IMR-90 (cell line): ENCODE data around the gene SYCP2. TPM values are rescaled to one million over a fixed set of nuclear protein-coding genes. Genes with fewer than 3 reads are reported as not detected.

Experiments
- ATAC-seq: fragments of 200-7000 bp; cut with Tn5 transposase; 2 replicates; pipeline ENCODE4 v1.9.1; 2020; ENCODE audit warnings: low read depth, mild to moderate bottlenecking, moderate library complexity
- BruUV-seq: library from RNA; stranded (reverse); fragments of 400-500 nt; replicated peaks from 2 replicates; lab custom pipeline; 2021; lab: Mats Ljungman, UMichigan
- CTCF ChIA-PET: fragments of 300-600 bp; formaldehyde crosslinking; extraction: SDS; loops from one replicate; lab custom pipeline; 2021; ENCODE audit warnings: antibody characterized with exemption; lab: Yijun Ruan, JAX
- POLR2A ChIA-PET: fragments of 300-600 bp; sonication (Branson Sonifier 250); formaldehyde crosslinking; loops from one replicate; lab custom pipeline; 2022; ENCODE audit warnings: antibody characterized with exemption; ENCODE audit not compliant: unreplicated experiment; lab: Charles Lee
- DNase-seq: peaks from one replicate; pipeline ENCODE4 v3.0.0; 2013
- H2AFZ ChIP-seq: replicated peaks from 2 replicates; pipeline ENCODE3; 2013; ENCODE audit warnings: low read length, mild to moderate bottlenecking; ENCODE audit not compliant: poor library complexity
- H2AK5ac ChIP-seq: 2 replicates; pipeline ENCODE4 v1.6.1; 2013; ENCODE audit warnings: low read depth, low read length, inconsistent platforms
- H2AK9ac ChIP-seq: replicated peaks from 2 replicates; pipeline ENCODE3; 2013; ENCODE audit warnings: mild to moderate bottlenecking, low read depth, low read length, moderate library complexity; ENCODE audit not compliant: poor library complexity
- H2BK120ac ChIP-seq: 2 replicates; pipeline ENCODE4 v1.6.1; 2013; ENCODE audit warnings: low read depth, low read length, inconsistent platforms
- H2BK15ac ChIP-seq: 3 replicates; pipeline ENCODE4 v1.6.1; 2013; ENCODE audit warnings: low read depth, low read length, inconsistent platforms
- H2BK20ac ChIP-seq: 2 replicates; pipeline ENCODE4 v1.6.1; 2013; ENCODE audit warnings: low read depth, mild to moderate bottlenecking, inconsistent platforms, low read length, moderate library complexity
- H2BK5ac ChIP-seq: 2 replicates; pipeline ENCODE4 v1.6.1; 2013; ENCODE audit warnings: mild to moderate bottlenecking, low read depth, low read length, inconsistent platforms; ENCODE audit not compliant: poor library complexity, severe bottlenecking
- H3K14ac ChIP-seq: replicated peaks from 2 replicates; pipeline ENCODE4 v1.6.1; 2013; ENCODE audit warnings: low read depth, low read length, inconsistent platforms
- H3K18ac ChIP-seq: 2 replicates; pipeline ENCODE4 v1.6.1; 2013; ENCODE audit warnings: low read depth, low read length, control low read depth
- H3K23ac ChIP-seq: 2 replicates; pipeline ENCODE4 v1.6.1; 2013; ENCODE audit warnings: low read depth, low read length, inconsistent platforms
- H3K27ac ChIP-seq: 2 replicates; pipeline ENCODE4 v1.5.1; 2013; ENCODE audit warnings: mild to moderate bottlenecking, control low read depth, low read length; ENCODE audit not compliant: insufficient read depth
- H3K27me3 ChIP-seq: 2 replicates; pipeline ENCODE4 v1.6.1; 2013; ENCODE audit warnings: low read length; ENCODE audit not compliant: control insufficient read depth, insufficient read depth
- H3K36me3 ChIP-seq: 2 replicates; pipeline ENCODE4 v1.6.1; 2013; ENCODE audit warnings: low read length, mixed read lengths; ENCODE audit not compliant: control insufficient read depth, insufficient read depth
- H3K4ac ChIP-seq: 2 replicates; pipeline ENCODE4 v1.6.1; 2013; ENCODE audit warnings: low read depth, low read length, inconsistent platforms
- H3K4me1 ChIP-seq: 2 replicates; pipeline ENCODE4 v1.6.1; 2013; ENCODE audit warnings: low read length, mixed read lengths; ENCODE audit not compliant: control insufficient read depth, insufficient read depth
- H3K4me2 ChIP-seq: 2 replicates; pipeline ENCODE4 v1.6.1; 2013; ENCODE audit warnings: low read depth, mild to moderate bottlenecking, control low read depth, low read length, moderate library complexity
- H3K4me3 ChIP-seq: 2 replicates; pipeline ENCODE4 v1.5.1; 2013; ENCODE audit warnings: low read depth, mild to moderate bottlenecking, control low read depth, low read length, moderate library complexity; ENCODE audit not compliant: insufficient read depth
- H3K56ac ChIP-seq: 2 replicates; pipeline ENCODE4 v1.6.1; 2013; ENCODE audit warnings: low read length, inconsistent platforms; ENCODE audit not compliant: insufficient read depth; ENCODE audit errors: extremely low read depth
- H3K79me1 ChIP-seq, 2 experiments: 2 replicates each; pipeline ENCODE4 v1.6.1; 2013; ENCODE audit warnings: low read length in 2 of 2, inconsistent platforms in 1 of 2, low read depth in 1 of 2
- H3K9ac ChIP-seq: 2 replicates; pipeline ENCODE4 v1.6.1; 2013; ENCODE audit warnings: low read depth, low read length, control low read depth
- H3K9me1 ChIP-seq: 2 replicates; pipeline ENCODE4 v1.6.1; 2013; ENCODE audit warnings: low read length, inconsistent platforms; ENCODE audit not compliant: insufficient read depth
- H3K9me3 ChIP-seq: 2 replicates; pipeline ENCODE4 v1.6.1; 2013; ENCODE audit warnings: low read length; ENCODE audit not compliant: control insufficient read depth, insufficient read depth
- H4K20me1 ChIP-seq: 2 replicates; pipeline ENCODE4 v1.6.1; 2013; ENCODE audit warnings: low read length, inconsistent platforms; ENCODE audit not compliant: insufficient read depth
- H4K5ac ChIP-seq: 2 replicates; pipeline ENCODE4 v1.6.1; 2013; ENCODE audit warnings: mild to moderate bottlenecking, low read depth, low read length, control low read depth
- H4K8ac ChIP-seq, 2 experiments: 2 replicates each; pipeline ENCODE4 v1.6.1; 2013; ENCODE audit warnings: low read depth in 2 of 2, low read length in 2 of 2, control low read depth in 1 of 2, inconsistent platforms in 1 of 2
- H4K91ac ChIP-seq: 2 replicates; pipeline ENCODE4 v1.6.1; 2013; ENCODE audit warnings: low read depth, low read length, inconsistent platforms; ENCODE audit not compliant: insufficient read depth
- BHLHE40 ChIP-seq: fragments of 150-350 bp; IDR thresholded peaks from 2 replicates; pipeline ENCODE4 v1.6.1; 2016; ENCODE audit warnings: mild to moderate bottlenecking, low read depth, low read length
- CEBPB ChIP-seq: IDR thresholded peaks from 2 replicates; pipeline ENCODE4 v1.6.1; 2012; ENCODE audit warnings: low read depth, low read length, improper control_type of control experiment
- CHD1 ChIP-seq: IDR thresholded peaks from 2 replicates; pipeline ENCODE4 v1.6.1; 2012; ENCODE audit warnings: low read depth, low read length, improper control_type of control experiment
- CTCF ChIP-seq: conservative IDR thresholded peaks from 2 replicates; pipeline ENCODE4 v1.5.1; 2012; ENCODE audit warnings: mild to moderate bottlenecking, low read depth, low read length, improper control_type of control experiment
- ELK1 ChIP-seq: fragments of 150-350 bp; IDR thresholded peaks from 2 replicates; pipeline ENCODE4 v1.6.1; 2016; ENCODE audit warnings: low read depth, mild to moderate bottlenecking, low read length, moderate library complexity, borderline replicate concordance
- FOS ChIP-seq: fragments of 150-350 bp; IDR thresholded peaks from 2 replicates; pipeline ENCODE4 v1.6.1; 2016; ENCODE audit warnings: low read depth, low read length
- MAFK ChIP-seq: IDR thresholded peaks from 2 replicates; pipeline ENCODE4 v1.6.1; 2012; ENCODE audit warnings: low read depth, low read length, improper control_type of control experiment
- MAZ ChIP-seq: IDR thresholded peaks from 2 replicates; pipeline ENCODE4 v1.6.1; 2012; ENCODE audit warnings: low read depth, mild to moderate bottlenecking, low read length, improper control_type of control experiment, moderate library complexity, borderline replicate concordance
- MXI1 ChIP-seq: IDR thresholded peaks from 2 replicates; pipeline ENCODE4 v1.6.1; 2012; ENCODE audit warnings: low read depth, mild to moderate bottlenecking, low read length, moderate library complexity, borderline replicate concordance
- NFE2L2 ChIP-seq: fragments of 150-350 bp; IDR thresholded peaks from 2 replicates; pipeline ENCODE4 v1.6.1; 2016; ENCODE audit warnings: low read depth, mild to moderate bottlenecking, low read length
- POLR2A ChIP-seq: IDR thresholded peaks from 2 replicates; pipeline ENCODE4 v1.6.1; 2012; ENCODE audit warnings: mild to moderate bottlenecking, low read depth, low read length
- RAD21 ChIP-seq: IDR thresholded peaks from 2 replicates; pipeline ENCODE4 v1.6.1; 2012; ENCODE audit warnings: low read length, improper control_type of control experiment
- RCOR1 ChIP-seq: IDR thresholded peaks from 2 replicates; pipeline ENCODE4 v1.6.1; 2012; ENCODE audit warnings: mild to moderate bottlenecking, low read length, improper control_type of control experiment; ENCODE audit not compliant: insufficient replicate concordance
- RFX5 ChIP-seq: IDR thresholded peaks from 2 replicates; pipeline ENCODE4 v1.8.0; 2012; ENCODE audit warnings: low read depth, mild to moderate bottlenecking, low read length, moderate library complexity
- SMC3 ChIP-seq: fragments of 150-350 bp; IDR thresholded peaks from 2 replicates; pipeline ENCODE4 v1.6.1; 2016; ENCODE audit warnings: low read depth, mild to moderate bottlenecking, antibody characterized with exemption, low read length, moderate library complexity
- USF2 ChIP-seq: fragments of 150-350 bp; IDR thresholded peaks from 2 replicates; pipeline ENCODE4 v1.6.1; 2017; ENCODE audit warnings: mild to moderate bottlenecking, antibody characterized with exemption, low read length, low read depth
- WGBS, 2 experiments: methylation state at CpG; one replicate each; pipeline versions ENCODE4 v1.1.5 to v1.1.7; 2013; ENCODE audit warnings: missing lambda C conversion rate in 2 of 2; ENCODE audit not compliant: insufficient read length in 1 of 2; ENCODE audit errors: extremely low coverage in 2 of 2; 5-methylcytosine and 5-hydroxymethylcytosine counted together
- dilution Hi-C: fragments of 300-500 bp; cut with HindIII; formaldehyde crosslinking; loops from one replicate; pipeline ENCODE4 v1.14.3; 2018; ENCODE audit warnings: low sequenced_read_pairs; ENCODE audit not compliant: unreplicated experiment
- in situ Hi-C: fragments of 300-500 bp; cut with MboI; formaldehyde crosslinking; loops from 3 replicates; pipeline ENCODE4 v1.14.3; 2019; ENCODE audit warnings: low sequenced_read_pairs, inconsistent platforms, mixed read lengths
- intact Hi-C: fragments of 100-400 bp; cut with micrococcal nuclease; formaldehyde crosslinking; loops from 2 replicates; pipeline ENCODE4 v1.10.0; 2022
- polyA plus RNA-seq, 3 experiments: library from polyadenylated mRNA; depleted of rRNA; stranded (reverse); fragments of >200 nt; gene quantifications; 2 replicates each; pipeline ENCODE4 v1.2.3, GENCODE V29; 2012; ENCODE audit warnings: low replicate concordance in 1 of 3
- total RNA-seq: library from RNA; depleted of rRNA; stranded (reverse); fragments of >200 nt; gene quantifications from 2 replicates; pipeline ENCODE4 v1.2.3, GENCODE V29; 2012

SYCP2 gene
- total and polyA plus RNA-seq, 2 of the 4 experiments (the other 2 are of a cell fraction) = 0.18 to 0.31 TPM

GRCh38 chr20:59902470-59902869 lies 31.0 kb downstream of the SYCP2 start:
- no peak overlapping the region for H3K4ac ChIP-seq
- H4K8ac ChIP-seq = no peak overlapping the region
- no peaks in the 10 kb centered on the region for H3K9me3 ChIP-seq
- in situ Hi-C loops = no loop called here
- no peak overlapping the region for H3K18ac ChIP-seq
- no peaks in the 10 kb centered on the region for H4K20me1 ChIP-seq
- no peak overlapping the region for H2AFZ ChIP-seq
- ChIA-PET POLR2A (no interaction called here), CTCF (interaction anchor here (0.9 kb wide), 1 partner anchor 17 kb away, joined by 3 read pairs; no protein-coding TSS in a partner anchor)
- H4K5ac ChIP-seq = no peak overlapping the region
- dilution Hi-C loops = no loop called here
- H3K4me2 ChIP-seq = no peak overlapping the region
- DNase-seq (no peak), ATAC-seq (no peak)
- no peaks in the 10 kb centered on the region for H3K4me1 ChIP-seq
- no peak overlapping the region for H2AK5ac ChIP-seq
- no peak overlapping the region for H3K23ac ChIP-seq
- no peak overlapping the region for H2BK5ac ChIP-seq
- H2BK20ac ChIP-seq = no peak overlapping the region
- no peak overlapping the region for H3K4me3 ChIP-seq
- H3K36me3 ChIP-seq = no peaks in the 10 kb centered on the region
- no peak overlapping the region for H3K9ac ChIP-seq
- H2BK15ac ChIP-seq = no peak overlapping the region
- H3K27ac ChIP-seq = no peak overlapping the region
- H3K27me3 ChIP-seq = no peaks in the 10 kb centered on the region
- no peak for TF ChIP-seq FOS
- TF ChIP-seq CTCF = no peak
- no peak for TF ChIP-seq RCOR1
- TF ChIP-seq CEBPB = no peak
- no peak for TF ChIP-seq CHD1
- no peak for TF ChIP-seq MAFK
- TF ChIP-seq NFE2L2 = no peak
- TF ChIP-seq RFX5 = no peak
- no peak for TF ChIP-seq SMC3
- no peak for TF ChIP-seq MXI1
- TF ChIP-seq RAD21 = no peak
- TF ChIP-seq POLR2A = no peak
- no peak for TF ChIP-seq ELK1
- no peak for TF ChIP-seq BHLHE40
- no peak for TF ChIP-seq MAZ
- TF ChIP-seq USF2 = no peak
- no peak overlapping the region for H3K14ac ChIP-seq
- WGBS, 2 experiments = no CpG with 5 or more reads among the region's 3 CpGs
- H3K9me1 ChIP-seq = no peaks in the 10 kb centered on the region
- H3K56ac ChIP-seq = no peak overlapping the region
- no peaks in the 10 kb centered on the region for H3K79me1 ChIP-seq
- no TSS peak for BruUV-seq
- intact Hi-C loops = no loop called here
- no peak overlapping the region for H4K91ac ChIP-seq
- no peak overlapping the region for H2AK9ac ChIP-seq
- H2BK120ac ChIP-seq = no peak overlapping the region
